Measurements from ENCODE around the gene TPSB2.

DNA sequence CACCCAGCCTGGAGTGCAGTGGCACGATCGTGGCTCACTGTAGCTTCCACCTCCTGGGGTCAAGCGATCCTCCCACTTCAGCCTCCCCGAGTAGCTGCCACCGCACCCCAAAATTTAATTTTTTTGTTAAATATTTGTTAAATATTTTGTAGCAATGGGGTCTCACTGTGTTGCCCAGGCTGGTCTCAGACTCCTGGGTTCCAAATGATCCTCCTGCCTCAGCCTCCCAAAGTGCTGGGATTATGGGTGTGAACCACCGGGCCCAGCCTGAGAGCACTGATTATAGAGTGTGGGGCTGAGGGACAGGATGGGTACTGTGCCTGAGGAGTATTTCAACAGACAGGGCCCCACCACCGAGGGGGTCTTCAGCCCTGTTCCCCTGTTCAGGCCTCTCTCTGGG, 40.5 kb downstream of the TPSB2 start:
- no peak for TF ChIP-seq POLR2A (IDR thresholded peaks at IDR 0.05)
- TF ChIP-seq, protein P1, sequence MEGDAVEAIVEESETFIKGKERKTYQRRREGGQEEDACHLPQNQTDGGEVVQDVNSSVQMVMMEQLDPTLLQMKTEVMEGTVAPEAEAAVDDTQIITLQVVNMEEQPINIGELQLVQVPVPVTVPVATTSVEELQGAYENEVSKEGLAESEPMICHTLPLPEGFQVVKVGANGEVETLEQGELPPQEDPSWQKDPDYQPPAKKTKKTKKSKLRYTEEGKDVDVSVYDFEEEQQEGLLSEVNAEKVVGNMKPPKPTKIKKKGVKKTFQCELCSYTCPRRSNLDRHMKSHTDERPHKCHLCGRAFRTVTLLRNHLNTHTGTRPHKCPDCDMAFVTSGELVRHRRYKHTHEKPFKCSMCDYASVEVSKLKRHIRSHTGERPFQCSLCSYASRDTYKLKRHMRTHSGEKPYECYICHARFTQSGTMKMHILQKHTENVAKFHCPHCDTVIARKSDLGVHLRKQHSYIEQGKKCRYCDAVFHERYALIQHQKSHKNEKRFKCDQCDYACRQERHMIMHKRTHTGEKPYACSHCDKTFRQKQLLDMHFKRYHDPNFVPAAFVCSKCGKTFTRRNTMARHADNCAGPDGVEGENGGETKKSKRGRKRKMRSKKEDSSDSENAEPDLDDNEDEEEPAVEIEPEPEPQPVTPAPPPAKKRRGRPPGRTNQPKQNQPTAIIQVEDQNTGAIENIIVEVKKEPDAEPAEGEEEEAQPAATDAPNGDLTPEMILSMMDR (IDR thresholded peaks at IDR 0.05), result no peak

Measured in lower leg skin (tissue), 3 donors.